ENCODE data around the gene FAM83F.

- TF ChIP-seq, protein P1, sequence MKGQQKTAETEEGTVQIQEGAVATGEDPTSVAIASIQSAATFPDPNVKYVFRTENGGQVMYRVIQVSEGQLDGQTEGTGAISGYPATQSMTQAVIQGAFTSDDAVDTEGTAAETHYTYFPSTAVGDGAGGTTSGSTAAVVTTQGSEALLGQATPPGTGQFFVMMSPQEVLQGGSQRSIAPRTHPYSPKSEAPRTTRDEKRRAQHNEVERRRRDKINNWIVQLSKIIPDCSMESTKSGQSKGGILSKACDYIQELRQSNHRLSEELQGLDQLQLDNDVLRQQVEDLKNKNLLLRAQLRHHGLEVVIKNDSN (IDR thresholded peaks at IDR 0.05; ENCODE audit: borderline replicate concordance, extremely low read length, insufficient read depth, low read depth, low read length): no peak
- TF ChIP-seq BMI1 (IDR thresholded peaks at IDR 0.05; ENCODE audit: borderline replicate concordance) (no peak), POLR2AphosphoS2 (IDR thresholded peaks at IDR 0.05; ENCODE audit: low read depth, low read length) (no peak), CHD1 (IDR thresholded peaks at IDR 0.05; ENCODE audit: low read depth, low read length) (no peak), JUNB (IDR thresholded peaks at IDR 0.05) (no peak), CTCF (IDR thresholded peaks at IDR 0.05 in 2 of 3, conservative IDR thresholded peaks at IDR 0.05 in 1 of 3; ENCODE audit: control insufficient read depth in 2 of 3, extremely low read depth in 1 of 3, insufficient read depth in 1 of 3, low read depth in 3 of 3, low read length in 3 of 3) (no peak), RFX5 (IDR thresholded peaks at IDR 0.05; ENCODE audit: low read depth, low read length) (no peak)
- TF ChIP-seq, protein P2, sequence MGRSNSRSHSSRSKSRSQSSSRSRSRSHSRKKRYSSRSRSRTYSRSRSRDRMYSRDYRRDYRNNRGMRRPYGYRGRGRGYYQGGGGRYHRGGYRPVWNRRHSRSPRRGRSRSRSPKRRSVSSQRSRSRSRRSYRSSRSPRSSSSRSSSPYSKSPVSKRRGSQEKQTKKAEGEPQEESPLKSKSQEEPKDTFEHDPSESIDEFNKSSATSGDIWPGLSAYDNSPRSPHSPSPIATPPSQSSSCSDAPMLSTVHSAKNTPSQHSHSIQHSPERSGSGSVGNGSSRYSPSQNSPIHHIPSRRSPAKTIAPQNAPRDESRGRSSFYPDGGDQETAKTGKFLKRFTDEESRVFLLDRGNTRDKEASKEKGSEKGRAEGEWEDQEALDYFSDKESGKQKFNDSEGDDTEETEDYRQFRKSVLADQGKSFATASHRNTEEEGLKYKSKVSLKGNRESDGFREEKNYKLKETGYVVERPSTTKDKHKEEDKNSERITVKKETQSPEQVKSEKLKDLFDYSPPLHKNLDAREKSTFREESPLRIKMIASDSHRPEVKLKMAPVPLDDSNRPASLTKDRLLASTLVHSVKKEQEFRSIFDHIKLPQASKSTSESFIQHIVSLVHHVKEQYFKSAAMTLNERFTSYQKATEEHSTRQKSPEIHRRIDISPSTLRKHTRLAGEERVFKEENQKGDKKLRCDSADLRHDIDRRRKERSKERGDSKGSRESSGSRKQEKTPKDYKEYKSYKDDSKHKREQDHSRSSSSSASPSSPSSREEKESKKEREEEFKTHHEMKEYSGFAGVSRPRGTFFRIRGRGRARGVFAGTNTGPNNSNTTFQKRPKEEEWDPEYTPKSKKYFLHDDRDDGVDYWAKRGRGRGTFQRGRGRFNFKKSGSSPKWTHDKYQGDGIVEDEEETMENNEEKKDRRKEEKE (IDR thresholded peaks at IDR 0.05): no peak
Measured at GRCh38 chr22:39996732-39997131, 2.0 kb downstream of the FAM83F start.

Measured in GM12878 (cell line).